ENCODE measurements around the gene TTYH2.
"Not testable (repeated sequence)": the region's sequence is repeated elsewhere in the genome, so short reads cannot be mapped to it uniquely, and the experiment has no call there.

The TTYH2 gene

GRCh38 chr17:74259667-74260524, 46.5 kb downstream of the TTYH2 start:
- DNase-seq (ENCODE audit: low spot score), result no peak
- no peak overlapping the region for H3K27ac ChIP-seq (replicated peaks; ENCODE audit: low read length)
- H3K23ac ChIP-seq (ENCODE audit: low read depth, low read length, poor library complexity), result peak overlapping the region; percentile 68
- no peak overlapping the region for H3K4me3 ChIP-seq (ENCODE audit: low read length in 2 of 2)
- peak overlapping the region; percentile 76 for H2AK5ac ChIP-seq (ENCODE audit: low read depth, low read length)
- peaks cover 2 to 16% of the 10 kb centered on the region in 2 donors for H3K4me1 ChIP-seq (ENCODE audit: control insufficient read depth in 2 of 2, insufficient read depth in 1 of 2, low read depth in 1 of 2, low read length in 2 of 2)
- H3K14ac ChIP-seq (ENCODE audit: low read length), result no peak overlapping the region
- no peaks in the 10 kb centered on the region for H3K79me1 ChIP-seq (ENCODE audit: low read depth, low read length)
- no peak overlapping the region for H3K4me2 ChIP-seq (ENCODE audit: insufficient read depth, low read length, poor library complexity, severe bottlenecking)
- peak overlapping the region; percentile 93 for H3K18ac ChIP-seq (ENCODE audit: low read length)
- peaks cover 0 to 29% of the 10 kb centered on the region in 2 donors for H3K36me3 ChIP-seq (replicated peaks in 1 of 2; ENCODE audit: control insufficient read depth in 2 of 2, insufficient read depth in 2 of 2, low read length in 2 of 2)
- no CpG with 5 or more reads among the region's 21 CpGs for WGBS, 2 donors (ENCODE audit: extremely low coverage in 2 of 2, insufficient read length in 2 of 2, insufficient replicate concordance in 1 of 2)
- H2BK15ac ChIP-seq (ENCODE audit: low read length), result peak overlapping the region; percentile 65
- no peak overlapping the region for H2AFZ ChIP-seq (ENCODE audit: low read length)
- peak overlapping the region; percentile 68 for H2BK120ac ChIP-seq (ENCODE audit: low read depth, low read length)
- H4K91ac ChIP-seq (ENCODE audit: low read depth, low read length, poor library complexity), result no peak overlapping the region
- no peaks in the 10 kb centered on the region for H3K9me3 ChIP-seq (replicated peaks in 1 of 2; ENCODE audit: control insufficient read depth in 2 of 2, insufficient read depth in 1 of 2, low read depth in 1 of 2, low read length in 2 of 2)
- H4K8ac ChIP-seq (ENCODE audit: low read depth, low read length), result no peak overlapping the region
- H3K9ac ChIP-seq (ENCODE audit: low read depth, low read length, poor library complexity), result peak overlapping the region; percentile 34
- H2BK5ac ChIP-seq (ENCODE audit: low read length), result no peak overlapping the region
- no peak overlapping the region for H2BK12ac ChIP-seq (ENCODE audit: low read length)
- H3K4ac ChIP-seq (ENCODE audit: low read length), result no peak overlapping the region
- peaks cover 0 to 2% (median 0%) of the 10 kb centered on the region in 3 experiments for H3K27me3 ChIP-seq (ENCODE audit: control insufficient read depth in 3 of 3, insufficient read depth in 3 of 3, low read depth in 1 of 3, low read length in 3 of 3)

GRCh38 chr17:74260525-74260850, 47.1 kb downstream of the TTYH2 start:
- Histone ChIP-seq H2BK12ac (ENCODE audit: low read length) (no peak overlapping the region), H3K4me2 (ENCODE audit: insufficient read depth, low read length, poor library complexity, severe bottlenecking) (no peak overlapping the region), H3K27me3 (ENCODE audit: control insufficient read depth in 3 of 3, insufficient read depth in 3 of 3, low read depth in 1 of 3, low read length in 3 of 3) (peaks cover 0 to 2% (median 0%) of the 10 kb centered on the region in 3 experiments), H3K27ac (replicated peaks; ENCODE audit: low read length) (no peak overlapping the region), H3K9me3 (replicated peaks in 1 of 2; ENCODE audit: control insufficient read depth in 2 of 2, insufficient read depth in 1 of 2, low read depth in 1 of 2, low read length in 2 of 2) (no peaks in the 10 kb centered on the region), H2AK5ac (ENCODE audit: low read depth, low read length) (peak overlapping the region; percentile 76), H3K79me1 (ENCODE audit: low read depth, low read length) (no peaks in the 10 kb centered on the region), H3K4me3 (ENCODE audit: low read length in 2 of 2) (no peak overlapping the region), H3K14ac (ENCODE audit: low read length) (no peak overlapping the region), H2BK5ac (ENCODE audit: low read length) (no peak overlapping the region), H2AFZ (ENCODE audit: low read length) (no peak overlapping the region), H3K4me1 (ENCODE audit: control insufficient read depth in 2 of 2, insufficient read depth in 1 of 2, low read depth in 1 of 2, low read length in 2 of 2) (peaks cover 2 to 16% of the 10 kb centered on the region in 2 donors), H4K8ac (ENCODE audit: low read depth, low read length) (no peak overlapping the region), H4K91ac (ENCODE audit: low read depth, low read length, poor library complexity) (no peak overlapping the region), H3K23ac (ENCODE audit: low read depth, low read length, poor library complexity) (peak overlapping the region; percentile 48), H3K9ac (ENCODE audit: low read depth, low read length, poor library complexity) (peak overlapping the region; percentile 34), H2BK120ac (ENCODE audit: low read depth, low read length) (no peak overlapping the region), H3K18ac (ENCODE audit: low read length) (peak overlapping the region; percentile 93), H3K4ac (ENCODE audit: low read length) (no peak overlapping the region), H2BK15ac (ENCODE audit: low read length) (peak overlapping the region; percentile 65), H3K36me3 (replicated peaks in 1 of 2; ENCODE audit: control insufficient read depth in 2 of 2, insufficient read depth in 2 of 2, low read length in 2 of 2) (peaks cover 0 to 29% of the 10 kb centered on the region in 2 donors)
- WGBS, 2 donors (ENCODE audit: extremely low coverage in 2 of 2, insufficient read length in 2 of 2, insufficient replicate concordance in 1 of 2), result no CpG with 5 or more reads among the region's 6 CpGs
- DNase-seq (ENCODE audit: low spot score), result no peak

- H2BK15ac ChIP-seq (ENCODE audit: low read length), result no peak overlapping the region
- H3K4me2 ChIP-seq (ENCODE audit: insufficient read depth, low read length, poor library complexity, severe bottlenecking), result no peak overlapping the region
- peak overlapping the region; percentile 32 for H2AK5ac ChIP-seq (ENCODE audit: low read depth, low read length)
- no peak for DNase-seq (ENCODE audit: low spot score)
- H3K18ac ChIP-seq (ENCODE audit: low read length), result peak overlapping the region; percentile 2
- no peaks in the 10 kb centered on the region for H3K79me1 ChIP-seq (ENCODE audit: low read depth, low read length)
- peaks cover 0 to 2% (median 0%) of the 10 kb centered on the region in 3 experiments for H3K27me3 ChIP-seq (ENCODE audit: control insufficient read depth in 3 of 3, insufficient read depth in 3 of 3, low read depth in 1 of 3, low read length in 3 of 3)
- H4K91ac ChIP-seq (ENCODE audit: low read depth, low read length, poor library complexity), result no peak overlapping the region
- no peak overlapping the region for H3K27ac ChIP-seq (replicated peaks; ENCODE audit: low read length)
- no peak overlapping the region for H2BK5ac ChIP-seq (ENCODE audit: low read length)
- no CpG with 5 or more reads among the region's 7 CpGs for WGBS, 2 donors (ENCODE audit: extremely low coverage in 2 of 2, insufficient read length in 2 of 2, insufficient replicate concordance in 1 of 2)
- H3K14ac ChIP-seq (ENCODE audit: low read length), result no peak overlapping the region
- H3K9me3 ChIP-seq (replicated peaks in 1 of 2; ENCODE audit: control insufficient read depth in 2 of 2, insufficient read depth in 1 of 2, low read depth in 1 of 2, low read length in 2 of 2), result no peaks in the 10 kb centered on the region
- H2BK12ac ChIP-seq (ENCODE audit: low read length), result no peak overlapping the region
- H3K4ac ChIP-seq (ENCODE audit: low read length), result peak overlapping the region; percentile 54
- H3K36me3 ChIP-seq (replicated peaks in 1 of 2; ENCODE audit: control insufficient read depth in 2 of 2, insufficient read depth in 2 of 2, low read length in 2 of 2), result peaks cover 0 to 21% of the 10 kb centered on the region in 2 donors
- no peak overlapping the region for H3K9ac ChIP-seq (ENCODE audit: low read depth, low read length, poor library complexity)
- H4K8ac ChIP-seq (ENCODE audit: low read depth, low read length), result no peak overlapping the region
- H2AFZ ChIP-seq (ENCODE audit: low read length), result no peak overlapping the region
- H3K23ac ChIP-seq (ENCODE audit: low read depth, low read length, poor library complexity), result no peak overlapping the region
- H3K4me1 ChIP-seq (ENCODE audit: control insufficient read depth in 2 of 2, insufficient read depth in 1 of 2, low read depth in 1 of 2, low read length in 2 of 2), result peaks cover 2 to 16% of the 10 kb centered on the region in 2 donors
- no peak overlapping the region for H3K4me3 ChIP-seq (ENCODE audit: low read length in 2 of 2)
- H2BK120ac ChIP-seq (ENCODE audit: low read depth, low read length), result no peak overlapping the region
Measured at GRCh38 chr17:74262601-74263000, 49.2 kb downstream of the TTYH2 start.

GRCh38 chr17:74267054-74267453, 53.7 kb downstream of the TTYH2 start:
- not testable (repeated sequence) for H3K4me2 ChIP-seq (ENCODE audit: insufficient read depth, low read length, poor library complexity, severe bottlenecking); H4K8ac ChIP-seq (ENCODE audit: low read depth, low read length); H3K27me3 ChIP-seq (ENCODE audit: control insufficient read depth in 3 of 3, insufficient read depth in 3 of 3, low read depth in 1 of 3, low read length in 3 of 3); H3K4ac ChIP-seq (ENCODE audit: low read length); H3K9ac ChIP-seq (ENCODE audit: low read depth, low read length, poor library complexity); DNase-seq (ENCODE audit: low spot score); H2BK120ac ChIP-seq (ENCODE audit: low read depth, low read length); H3K18ac ChIP-seq (ENCODE audit: low read length); H3K36me3 ChIP-seq (replicated peaks in 1 of 2; ENCODE audit: control insufficient read depth in 2 of 2, insufficient read depth in 2 of 2, low read length in 2 of 2); H3K14ac ChIP-seq (ENCODE audit: low read length); H3K27ac ChIP-seq (replicated peaks; ENCODE audit: low read length); H2AK5ac ChIP-seq (ENCODE audit: low read depth, low read length); H3K79me1 ChIP-seq (ENCODE audit: low read depth, low read length); H2BK5ac ChIP-seq (ENCODE audit: low read length); H2BK15ac ChIP-seq (ENCODE audit: low read length); H3K9me3 ChIP-seq (replicated peaks in 1 of 2; ENCODE audit: control insufficient read depth in 2 of 2, insufficient read depth in 1 of 2, low read depth in 1 of 2, low read length in 2 of 2); H3K23ac ChIP-seq (ENCODE audit: low read depth, low read length, poor library complexity); H2AFZ ChIP-seq (ENCODE audit: low read length); H2BK12ac ChIP-seq (ENCODE audit: low read length); H4K91ac ChIP-seq (ENCODE audit: low read depth, low read length, poor library complexity); H3K4me3 ChIP-seq (ENCODE audit: low read length in 2 of 2)
- no CpG with 5 or more reads among the region's 4 CpGs for WGBS, 2 donors (ENCODE audit: extremely low coverage in 2 of 2, insufficient read length in 2 of 2, insufficient replicate concordance in 1 of 2)
- peaks cover 13 to 17% of the 10 kb centered on the region in 2 donors for H3K4me1 ChIP-seq (ENCODE audit: control insufficient read depth in 2 of 2, insufficient read depth in 1 of 2, low read depth in 1 of 2, low read length in 2 of 2)

All from neuronal stem cell (in vitro differentiated cells).